GM19468 (cell line): Measurements from ENCODE around the gene LBP.

Experiments
- ATAC-seq: cut with Tn5 transposase; IDR thresholded peaks from one replicate; pipeline ENCODE4 v1.9.1; 2021; ENCODE audit warnings: mild to moderate bottlenecking, moderate library complexity, moderate number of reproducible peaks; ENCODE audit not compliant: unreplicated experiment; ENCODE audit errors: extremely low read depth

Gene LBP

DNA sequence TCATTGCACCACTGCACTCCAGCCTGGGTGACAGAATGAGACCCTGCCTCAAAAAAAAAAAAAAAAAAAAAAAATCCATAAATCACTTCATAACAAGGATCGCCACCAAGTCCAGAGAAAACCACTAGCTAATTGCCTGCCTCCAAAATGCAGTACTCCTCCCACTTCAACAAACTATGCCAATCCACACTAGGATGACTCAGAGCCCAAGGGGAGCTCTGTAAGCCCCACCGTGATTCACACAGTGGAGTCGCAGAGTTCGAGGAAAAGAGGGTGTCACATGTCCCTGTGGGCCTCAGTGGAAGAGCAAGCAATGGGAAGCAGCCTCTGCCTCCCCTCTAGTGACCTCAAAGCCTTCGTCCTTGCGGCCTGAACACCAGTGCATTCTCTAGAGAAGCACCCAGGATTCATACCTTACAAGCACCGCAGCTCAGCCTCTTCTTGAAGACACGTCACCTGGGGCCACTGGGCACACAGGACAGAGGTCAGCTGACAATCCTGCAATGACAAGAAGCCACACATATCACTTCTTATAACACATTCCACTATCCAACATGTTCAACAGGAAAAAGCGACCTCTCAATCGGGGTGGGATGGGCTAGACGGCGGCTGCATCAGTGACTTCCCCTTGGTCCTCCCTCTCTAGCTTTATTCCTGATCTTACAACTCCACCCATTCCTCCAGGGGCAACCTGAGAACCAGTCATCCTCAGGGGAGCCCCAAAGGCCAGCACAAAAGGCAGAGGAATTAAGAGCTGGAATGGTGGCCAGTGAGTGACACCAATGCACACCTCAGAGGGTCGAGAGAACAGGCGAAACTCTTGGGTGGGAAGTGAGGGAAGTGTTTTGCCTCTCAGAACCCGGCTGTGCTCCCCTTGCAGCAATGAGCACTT, 80.0 kb downstream of the LBP start:
- no peak for ATAC-seq
